Nephron progenitor cell (in vitro differentiated cells): Measurements from ENCODE around the gene ADNP.

Experiments
- DNase-seq: peaks from one replicate; pipeline ENCODE4 v3.0.0; 2021
- H3K27ac Mint-ChIP-seq: 2 replicates; pipeline ENCODE4 v1.8.0; 2021; ENCODE audit warnings: mild to moderate bottlenecking, moderate library complexity, mixed read lengths
- H3K27me3 Mint-ChIP-seq: 2 replicates; pipeline ENCODE4 v1.8.0; 2021; ENCODE audit warnings: mild to moderate bottlenecking, low read depth, mixed read lengths; ENCODE audit not compliant: poor library complexity
- H3K36me3 Mint-ChIP-seq: 2 replicates; pipeline ENCODE4 v1.8.0; 2021; ENCODE audit warnings: low read depth, mixed read lengths
- H3K4me1 Mint-ChIP-seq: 2 replicates; pipeline ENCODE4 v1.8.0; 2021; ENCODE audit warnings: mixed read lengths
- H3K4me3 Mint-ChIP-seq: 2 replicates; pipeline ENCODE4 v1.8.0; 2021; ENCODE audit warnings: mild to moderate bottlenecking, moderate library complexity, mixed read lengths
- H3K9me3 Mint-ChIP-seq: 2 replicates; pipeline ENCODE4 v1.8.0; 2021; ENCODE audit warnings: mild to moderate bottlenecking, moderate library complexity, mixed read lengths
- TF ChIP-seq, protein P1 (sequence below): fragments of 200-600 bp; sonication (generic); IDR thresholded peaks from 2 replicates; pipeline ENCODE4 v1.5.0; 2021; ENCODE audit warnings: antibody characterized with exemption

The ADNP gene

DNA sequence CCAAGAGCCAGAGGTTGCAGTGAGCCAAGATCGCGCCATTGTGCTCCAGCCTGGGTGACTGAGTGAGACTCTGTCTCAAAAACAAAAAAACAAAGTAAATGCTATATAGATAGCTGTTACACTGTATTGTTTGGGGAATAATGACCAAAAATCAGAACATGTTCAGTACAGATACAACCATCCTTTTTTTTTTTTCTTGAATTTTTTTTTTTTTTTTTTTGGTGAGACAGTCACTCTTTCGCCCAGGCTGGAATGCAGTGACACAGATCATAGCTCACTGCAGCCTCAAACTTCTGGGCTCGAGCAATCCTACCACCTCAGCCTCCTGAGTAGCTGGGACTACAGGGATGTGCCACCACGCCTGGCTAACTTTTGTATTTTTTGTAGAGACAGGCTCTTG, 72.7 kb downstream of the ADNP start:
- TF ChIP-seq, protein P1, sequence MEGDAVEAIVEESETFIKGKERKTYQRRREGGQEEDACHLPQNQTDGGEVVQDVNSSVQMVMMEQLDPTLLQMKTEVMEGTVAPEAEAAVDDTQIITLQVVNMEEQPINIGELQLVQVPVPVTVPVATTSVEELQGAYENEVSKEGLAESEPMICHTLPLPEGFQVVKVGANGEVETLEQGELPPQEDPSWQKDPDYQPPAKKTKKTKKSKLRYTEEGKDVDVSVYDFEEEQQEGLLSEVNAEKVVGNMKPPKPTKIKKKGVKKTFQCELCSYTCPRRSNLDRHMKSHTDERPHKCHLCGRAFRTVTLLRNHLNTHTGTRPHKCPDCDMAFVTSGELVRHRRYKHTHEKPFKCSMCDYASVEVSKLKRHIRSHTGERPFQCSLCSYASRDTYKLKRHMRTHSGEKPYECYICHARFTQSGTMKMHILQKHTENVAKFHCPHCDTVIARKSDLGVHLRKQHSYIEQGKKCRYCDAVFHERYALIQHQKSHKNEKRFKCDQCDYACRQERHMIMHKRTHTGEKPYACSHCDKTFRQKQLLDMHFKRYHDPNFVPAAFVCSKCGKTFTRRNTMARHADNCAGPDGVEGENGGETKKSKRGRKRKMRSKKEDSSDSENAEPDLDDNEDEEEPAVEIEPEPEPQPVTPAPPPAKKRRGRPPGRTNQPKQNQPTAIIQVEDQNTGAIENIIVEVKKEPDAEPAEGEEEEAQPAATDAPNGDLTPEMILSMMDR = no peak
- no peaks in the 10 kb centered on the region for H3K9me3 Mint-ChIP-seq
- H3K36me3 Mint-ChIP-seq = no peaks in the 10 kb centered on the region
- no peak overlapping the region for H3K27ac Mint-ChIP-seq
- peaks cover 25% of the 10 kb centered on the region for H3K4me1 Mint-ChIP-seq
- peaks cover 6% of the 10 kb centered on the region for H3K27me3 Mint-ChIP-seq
- no peak for DNase-seq
- H3K4me3 Mint-ChIP-seq = no peak overlapping the region

DNA sequence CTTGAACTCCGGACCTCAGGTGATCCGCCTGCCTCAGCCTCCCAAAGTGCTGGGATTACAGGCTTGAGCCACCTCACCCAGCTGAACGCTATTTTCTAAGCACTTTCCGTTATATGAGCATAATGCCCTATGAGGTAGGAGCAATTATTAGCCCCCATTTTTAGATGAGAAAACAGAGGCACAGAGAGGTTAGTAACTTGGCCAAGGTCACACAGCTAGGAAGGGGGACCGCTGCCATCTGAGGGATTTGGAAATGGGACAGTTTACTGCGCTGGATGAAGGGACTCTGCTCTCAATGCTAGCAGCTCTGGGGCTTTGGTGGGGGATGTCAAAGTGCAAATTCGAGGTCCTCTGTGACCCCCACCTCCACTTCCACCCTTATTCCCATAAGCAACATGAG, 73.9 kb downstream of the ADNP start:
- H3K27me3 Mint-ChIP-seq = peaks cover 8% of the 10 kb centered on the region
- TF ChIP-seq, protein P1 = no peak
- H3K27ac Mint-ChIP-seq = no peak overlapping the region
- peaks cover 24% of the 10 kb centered on the region for H3K4me1 Mint-ChIP-seq
- H3K9me3 Mint-ChIP-seq = no peaks in the 10 kb centered on the region
- no peak overlapping the region for H3K4me3 Mint-ChIP-seq
- H3K36me3 Mint-ChIP-seq = no peaks in the 10 kb centered on the region
- DNase-seq = no peak

DNA sequence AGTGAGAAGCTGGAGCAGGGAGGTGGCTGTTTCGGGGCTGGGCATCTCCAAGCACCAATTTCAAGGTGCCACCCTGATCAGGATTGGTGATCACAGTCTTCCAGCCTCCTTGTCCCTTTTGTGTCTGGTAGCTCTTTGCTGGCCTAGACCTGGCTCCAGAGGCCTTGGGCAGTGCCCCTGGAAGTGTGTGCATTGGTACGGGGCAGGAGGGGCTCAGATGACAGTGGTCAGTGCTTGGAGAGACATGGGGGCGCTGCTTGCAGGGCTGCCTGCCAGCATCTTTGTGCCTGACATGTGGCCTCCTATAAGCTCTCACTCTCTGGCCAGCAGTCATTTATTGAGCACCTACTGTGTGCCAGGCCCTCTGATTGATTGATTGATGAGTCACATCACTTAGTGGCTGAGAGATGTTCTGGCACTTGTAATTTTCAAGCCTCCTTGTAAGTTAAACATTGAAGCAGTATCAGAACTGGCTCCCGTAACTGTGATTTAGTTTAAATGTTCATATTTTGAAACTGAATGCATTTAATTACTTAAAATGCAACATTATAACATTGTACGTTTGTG, 74.7 kb downstream of the ADNP start:
- no peak overlapping the region for H3K27ac Mint-ChIP-seq
- no peak overlapping the region for H3K4me3 Mint-ChIP-seq
- H3K27me3 Mint-ChIP-seq = peaks cover 8% of the 10 kb centered on the region
- TF ChIP-seq, protein P1 = no peak
- DNase-seq = no peak
- H3K4me1 Mint-ChIP-seq = peaks cover 24% of the 10 kb centered on the region
- H3K36me3 Mint-ChIP-seq = no peaks in the 10 kb centered on the region
- no peaks in the 10 kb centered on the region for H3K9me3 Mint-ChIP-seq

DNA sequence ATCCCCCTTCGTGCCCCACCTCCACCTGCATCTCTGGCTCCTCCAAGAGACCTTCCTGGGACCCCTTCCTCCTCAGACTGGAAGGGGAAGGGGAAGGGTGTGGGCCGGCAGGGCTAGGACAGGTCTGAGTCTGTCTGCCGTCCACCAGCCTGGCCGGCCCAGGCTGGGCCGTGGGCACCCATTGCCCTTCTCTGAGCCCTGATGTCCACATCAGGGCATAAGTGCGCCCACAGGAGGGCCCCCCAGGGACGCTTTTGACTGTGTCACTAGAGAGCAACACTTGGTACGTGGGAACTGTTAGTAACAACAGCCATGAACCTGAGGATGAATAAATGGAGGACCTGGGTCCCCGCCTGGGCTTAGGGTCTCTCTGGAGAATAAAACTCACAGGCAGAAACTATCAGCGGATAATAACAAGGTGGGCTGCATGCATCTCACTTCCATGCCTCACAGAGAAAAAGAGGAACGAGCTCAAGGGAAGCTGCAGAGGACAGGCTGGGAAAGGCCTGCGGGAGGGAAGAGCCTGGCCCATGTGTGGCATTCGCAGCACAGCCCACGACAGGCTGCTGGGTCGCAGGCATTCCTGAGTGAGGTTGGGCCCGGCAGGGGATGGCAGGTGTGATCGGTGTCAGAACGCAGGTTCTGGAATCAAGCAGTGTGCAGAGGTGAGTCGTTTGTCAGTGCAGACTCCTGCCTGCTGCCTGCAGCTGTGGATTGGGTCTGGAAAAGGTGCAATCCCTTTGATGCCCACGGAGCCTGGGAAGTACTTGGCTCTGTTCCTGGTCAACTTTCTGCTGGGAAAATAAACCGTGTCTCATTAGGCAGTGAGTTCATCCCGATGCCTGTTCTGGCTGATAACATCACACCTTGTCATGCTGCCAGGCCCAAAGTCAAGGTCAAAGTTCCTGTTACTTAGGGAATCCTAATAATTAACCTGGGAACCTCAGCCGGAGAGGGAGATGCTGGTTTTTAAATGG, 75.5 kb downstream of the ADNP start:
- no peaks in the 10 kb centered on the region for H3K36me3 Mint-ChIP-seq
- H3K27ac Mint-ChIP-seq = no peak overlapping the region
- no peak overlapping the region for H3K4me3 Mint-ChIP-seq
- TF ChIP-seq, protein P1 = no peak
- peaks cover 25% of the 10 kb centered on the region for H3K4me1 Mint-ChIP-seq
- peaks cover 8% of the 10 kb centered on the region for H3K27me3 Mint-ChIP-seq
- no peak for DNase-seq
- H3K9me3 Mint-ChIP-seq = no peaks in the 10 kb centered on the region

DNA sequence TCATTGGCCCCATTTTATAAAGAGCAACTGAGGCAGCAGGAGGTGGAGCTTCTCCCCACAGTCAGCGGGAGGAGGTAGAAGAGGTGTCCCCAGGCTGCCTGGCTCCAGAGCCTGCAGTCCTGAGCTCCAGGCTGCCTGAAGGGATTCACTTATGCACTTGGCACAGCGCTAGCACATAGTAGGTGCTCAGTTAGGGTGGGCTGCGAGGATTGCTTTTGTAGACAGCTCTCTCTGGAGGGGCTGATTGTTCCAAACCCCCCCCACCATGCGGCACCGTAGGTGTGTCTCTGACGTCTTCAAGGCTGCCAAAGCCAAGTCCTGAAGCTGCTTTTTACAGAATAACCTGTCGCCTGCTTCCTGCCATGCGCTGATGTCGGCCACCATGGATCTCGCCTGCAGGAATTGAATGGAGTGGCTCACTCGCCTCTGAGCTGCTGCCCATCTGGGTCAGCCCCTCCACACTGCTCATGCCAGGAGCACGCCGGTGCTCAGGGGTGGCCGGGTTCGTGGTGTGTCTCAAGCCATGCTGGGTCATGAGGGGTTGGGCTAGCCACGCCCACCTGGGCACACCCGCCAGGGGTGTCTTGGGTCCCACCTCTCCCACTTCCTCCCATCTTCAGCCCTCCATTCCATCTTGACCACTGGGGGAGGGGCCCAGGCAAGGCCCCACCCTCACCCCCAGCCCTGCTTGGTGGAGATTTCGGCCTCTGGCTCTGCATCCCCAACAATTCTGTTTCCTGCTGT, 76.6 kb downstream of the ADNP start:
- no peaks in the 10 kb centered on the region for H3K36me3 Mint-ChIP-seq
- peaks cover 24% of the 10 kb centered on the region for H3K4me1 Mint-ChIP-seq
- no peak for DNase-seq
- H3K27ac Mint-ChIP-seq = no peak overlapping the region
- TF ChIP-seq, protein P1 = no peak
- no peaks in the 10 kb centered on the region for H3K9me3 Mint-ChIP-seq
- no peak overlapping the region for H3K4me3 Mint-ChIP-seq
- H3K27me3 Mint-ChIP-seq = peaks cover 6% of the 10 kb centered on the region
